Suppressor macrophage (primary cell): ENCODE results near the gene CLEC4G.
"Not testable (repeated sequence)": the region's sequence is repeated elsewhere in the genome, so short reads cannot be mapped to it uniquely, and the experiment has no call there.

ENCODE experiments used
- DNase-seq, 4 experiments: peaks; one replicate each; pipeline ENCODE4 v3.0.0-alpha.2; 2020 to 2022
- total RNA-seq, 17 experiments: gene quantifications; one replicate each; lab custom pipeline; 2026; ENCODE audit warnings: mixed read lengths in 6 of 17, inconsistent platforms in 3 of 17; lab: John Stamatoyannopoulos, UW

The CLEC4G gene
- 0 to 0.05 (median 0) reads per million in 17 experiments for total RNA-seq

- no peak for DNase-seq
Observed at GRCh38 chr19:7732045-7732444, at the start of gene CLEC4G. CLEC4G (minus strand) TSS chr19:7732110; CDS start chr19:7732102, 8 bp downstream.

GRCh38 chr19:7781157-7781556, 49.2 kb upstream of the CLEC4G start:
- DNase-seq = no peak

- no peak for DNase-seq
Observed at GRCh38 chr19:7779631-7780486, 47.9 kb upstream of the CLEC4G start.

- DNase-seq = peak; percentile 47 to 68 (median 64)
Observed at GRCh38 chr19:7778081-7778480, 46.2 kb upstream of the CLEC4G start.

GRCh38 chr19:7775761-7776160, 43.9 kb upstream of the CLEC4G start:
- no peak for DNase-seq

- no peak for DNase-seq
Observed at GRCh38 chr19:7773841-7774240, 41.9 kb upstream of the CLEC4G start.

GRCh38 chr19:7772752-7773291, 40.9 kb upstream of the CLEC4G start:
- DNase-seq = peak; percentile 52 to 71 (median 66)

GRCh38 chr19:7771072-7771471, 39.2 kb upstream of the CLEC4G start:
- DNase-seq = no peak

- DNase-seq = no peak
Observed at GRCh38 chr19:7769171-7769570, 37.3 kb upstream of the CLEC4G start.

- no peak for DNase-seq
Observed at GRCh38 chr19:7767487-7767886, 35.6 kb upstream of the CLEC4G start.

GRCh38 chr19:7766535-7766934, 34.6 kb upstream of the CLEC4G start:
- no peak for DNase-seq

GRCh38 chr19:7765043-7765442, 33.1 kb upstream of the CLEC4G start:
- DNase-seq = not testable (repeated sequence)

- DNase-seq = not testable (repeated sequence)
Observed at GRCh38 chr19:7764157-7764556, 32.2 kb upstream of the CLEC4G start.

GRCh38 chr19:7763696-7764095, 31.8 kb upstream of the CLEC4G start:
- no peak for DNase-seq

GRCh38 chr19:7762719-7763293, 30.9 kb upstream of the CLEC4G start, which contains the start of gene CLEC4M:
CLEC4M (plus strand) TSS chr19:7763243; CDS start chr19:7763267, 24 bp downstream.
- no peak for DNase-seq

GRCh38 chr19:7759156-7759555, 27.2 kb upstream of the CLEC4G start:
- no peak for DNase-seq

- DNase-seq = no peak
Observed at GRCh38 chr19:7757358-7757757, 25.4 kb upstream of the CLEC4G start.

- DNase-seq = no peak
Observed at GRCh38 chr19:7756258-7756657, 24.3 kb upstream of the CLEC4G start.

- peak; percentile 69 to 83 (median 76) for DNase-seq
Observed at GRCh38 chr19:7751157-7751783, 19.4 kb upstream of the CLEC4G start.

- DNase-seq = peak in 3 of 4 experiments; percentile 38 to 41 (median 40)
Observed at GRCh38 chr19:7748756-7749155, 16.8 kb upstream of the CLEC4G start.

GRCh38 chr19:7748171-7748570, 16.3 kb upstream of the CLEC4G start:
- no peak for DNase-seq

- DNase-seq = peak; percentile 78 to 90 (median 86)
Observed at GRCh38 chr19:7746903-7747884, 15.3 kb upstream of the CLEC4G start, which contains the start of gene CD209. CD209 (minus strand) TSS chr19:7747534; CDS start chr19:7747511, 23 bp downstream.
